SK-N-SH (cell line): ENCODE results near the gene FAIM2. TPM values are rescaled to one million over a fixed set of nuclear protein-coding genes. Genes with fewer than 3 reads are reported as not detected.

ENCODE experiments used
- CTCF ChIA-PET: fragments of 300-600, 350-600 bp; formaldehyde crosslinking; extraction: SDS; loops from one replicate; lab custom pipeline; 2021; lab: Yijun Ruan, JAX
- POLR2A ChIA-PET: fragments of 350-600 bp; sonication (Branson Sonifier 250); formaldehyde crosslinking; extraction: SDS; loops from one replicate; lab custom pipeline; 2020; ENCODE audit warnings: antibody characterized with exemption, inconsistent platforms; lab: Yijun Ruan, JAX
- DNase-seq: peaks from one replicate; pipeline ENCODE4 v3.0.0; 2012
- H2AFZ ChIP-seq: fragments of 200-600 bp; sonication (generic); 2 replicates; pipeline ENCODE4 v1.8.1; 2016; ENCODE audit warnings: antibody characterized with exemption, mild to moderate bottlenecking, low read depth
- H3F3A ChIP-seq: fragments of 200-600 bp; sonication (generic); replicated peaks from 2 replicates; pipeline ENCODE3; 2016; ENCODE audit warnings: antibody characterized with exemption, mild to moderate bottlenecking; ENCODE audit not compliant: insufficient read depth
- H3K27ac ChIP-seq, 2 experiments: fragments of 200-500 bp in 1 of 2; fragments of 200-600 bp in 1 of 2; sonication (Bioruptor generic) in 1 of 2; sonication (generic), shearing (Covaris generic) in 1 of 2; 2 replicates each; pipeline versions ENCODE4 v1.5.1 to v1.6.1; 2014 to 2016; ENCODE audit warnings: low read depth in 2 of 2, inconsistent platforms in 1 of 2, low read length in 1 of 2, mild to moderate bottlenecking in 1 of 2, mixed read lengths in 1 of 2
- H3K27me3 ChIP-seq: fragments of 200-600 bp; sonication (generic), shearing (Covaris generic); 2 replicates; pipeline ENCODE4 v1.6.1; 2016; ENCODE audit warnings: mixed run types; ENCODE audit not compliant: insufficient read depth
- H3K36me3 ChIP-seq, 2 experiments: fragments of 200-500 bp in 1 of 2; fragments of 200-600 bp in 1 of 2; sonication (Bioruptor generic) in 1 of 2; sonication (generic) in 1 of 2; replicated peaks in 1 of 2; 2 replicates each; pipeline versions ENCODE3 to v1.5.1; 2014 to 2016; ENCODE audit warnings: low read length in 1 of 2, mild to moderate bottlenecking in 1 of 2; ENCODE audit not compliant: insufficient read depth in 2 of 2, control insufficient read depth in 1 of 2
- H3K4me1 ChIP-seq, 2 experiments: fragments of 200-500 bp in 1 of 2; fragments of 200-600 bp in 1 of 2; sonication (Bioruptor generic) in 1 of 2; sonication (generic), shearing (Covaris generic) in 1 of 2; 2 replicates each; pipeline versions ENCODE4 v1.5.1 to v1.6.1; 2014 to 2016; ENCODE audit warnings: low read depth in 1 of 2, low read length in 1 of 2, mixed run types in 1 of 2; ENCODE audit not compliant: insufficient read depth in 2 of 2, control insufficient read depth in 1 of 2
- H3K4me2 ChIP-seq: fragments of 200-600 bp; sonication (generic), shearing (Covaris generic); 2 replicates; pipeline ENCODE4 v1.6.1; 2017; ENCODE audit warnings: mixed run types
- H3K4me3 ChIP-seq, 2 experiments: fragments of 200-500 bp in 1 of 2; fragments of 200-600 bp in 1 of 2; sonication (Bioruptor generic) in 1 of 2; sonication (generic), shearing (Covaris generic) in 1 of 2; 2 replicates each; pipeline versions ENCODE4 v1.5.1 to v1.8.1; 2014 to 2016; ENCODE audit warnings: low read depth in 2 of 2, inconsistent platforms in 1 of 2, low read length in 1 of 2, mild to moderate bottlenecking in 1 of 2, mixed read lengths in 1 of 2, moderate library complexity in 1 of 2
- H3K79me2 ChIP-seq: fragments of 200-600 bp; sonication (generic); 2 replicates; pipeline ENCODE4 v1.8.1; 2017; ENCODE audit warnings: mild to moderate bottlenecking; ENCODE audit not compliant: insufficient read depth
- H3K9ac ChIP-seq: fragments of 200-600 bp; sonication (generic); 2 replicates; pipeline ENCODE4 v1.6.1; 2017; ENCODE audit warnings: mixed run types
- H3K9me2 ChIP-seq: fragments of 200-600 bp; sonication (generic); 2 replicates; pipeline ENCODE4 v1.6.1; 2017; ENCODE audit warnings: mixed run types
- H3K9me3 ChIP-seq: fragments of 200-600 bp; sonication (generic); 2 replicates; pipeline ENCODE4 v1.6.1; 2017; ENCODE audit warnings: mixed run types, mild to moderate bottlenecking, moderate library complexity
- H4K20me1 ChIP-seq: fragments of 200-600 bp; sonication (generic); 2 replicates; pipeline ENCODE4 v1.6.1; 2017; ENCODE audit warnings: mild to moderate bottlenecking, mixed run types; ENCODE audit not compliant: insufficient read depth
- CHD2 ChIP-seq: fragments of 150-350 bp; IDR thresholded peaks from 2 replicates; pipeline ENCODE4 v1.6.1; 2018; ENCODE audit warnings: low read length; ENCODE audit not compliant: partially characterized antibody
- FOXM1 ChIP-seq: IDR thresholded peaks from 2 replicates; pipeline ENCODE4 v1.4.0; 2012; ENCODE audit warnings: low read depth, mild to moderate bottlenecking
- JUND ChIP-seq: IDR thresholded peaks from 2 replicates; pipeline ENCODE4 v1.4.0; 2012
- MXI1 ChIP-seq: IDR thresholded peaks from 2 replicates; pipeline ENCODE4 v1.6.1; 2012; ENCODE audit warnings: mild to moderate bottlenecking, low read depth, low read length, improper control_type of control experiment
- NFIC ChIP-seq: IDR thresholded peaks from 2 replicates; pipeline ENCODE4 v1.4.0; 2012; ENCODE audit warnings: borderline replicate concordance
- NRF1 ChIP-seq: IDR thresholded peaks from 2 replicates; pipeline ENCODE4 v1.6.1; 2012; ENCODE audit warnings: low read depth, mild to moderate bottlenecking, low read length
- RAD21 ChIP-seq: IDR thresholded peaks from 2 replicates; pipeline ENCODE4 v1.6.1; 2012; ENCODE audit warnings: mild to moderate bottlenecking, low read length
- SIN3A ChIP-seq: IDR thresholded peaks from 2 replicates; pipeline ENCODE4 v1.6.1; 2012; ENCODE audit warnings: low read depth, mild to moderate bottlenecking, low read length, moderate library complexity, borderline replicate concordance
- SMC3 ChIP-seq: IDR thresholded peaks from 2 replicates; pipeline ENCODE4 v1.6.1; 2012; ENCODE audit warnings: low read depth, low read length, improper control_type of control experiment
- TAF1 ChIP-seq: IDR thresholded peaks from 2 replicates; pipeline ENCODE4 v1.6.1; 2012; ENCODE audit warnings: low read depth, mild to moderate bottlenecking, low read length, moderate library complexity, borderline replicate concordance
- TCF12 ChIP-seq: IDR thresholded peaks from 2 replicates; pipeline ENCODE4 v1.4.0; 2012
- TEAD4 ChIP-seq: IDR thresholded peaks from 2 replicates; pipeline ENCODE4 v1.4.0; 2012; ENCODE audit warnings: mild to moderate bottlenecking, borderline replicate concordance; ENCODE audit not compliant: insufficient read depth
- WGBS: methylation state at CpG from one replicate; pipeline ENCODE4 v1.1.6; 2017; ENCODE audit warnings: low lambda C conversion rate; 5-methylcytosine and 5-hydroxymethylcytosine counted together
- polyA plus RNA-seq, 3 experiments: library from polyadenylated mRNA; depleted of rRNA; stranded (reverse); fragments of >200 nt; gene quantifications; 2 replicates each; pipeline ENCODE4 v1.2.3, GENCODE V29; 2012
- TF ChIP-seq, protein P1 (sequence below): IDR thresholded peaks from 2 replicates; pipeline ENCODE4 v1.6.1; 2012; ENCODE audit warnings: mild to moderate bottlenecking, low read depth, low read length, moderate library complexity
- TF ChIP-seq, protein P2 (sequence below): IDR thresholded peaks from 2 replicates; pipeline ENCODE4; 2012
- TF ChIP-seq, protein P3 (sequence below): fragments of 150-350 bp; IDR thresholded peaks from 2 replicates; pipeline ENCODE4 v1.6.1; 2017; ENCODE audit warnings: antibody characterized with exemption, low read length, low read depth, borderline replicate concordance
- TF ChIP-seq, protein P4 (sequence below): IDR thresholded peaks from 2 replicates; pipeline ENCODE4 v1.4.0; 2012; ENCODE audit warnings: low read depth

FAIM2 gene
- polyA plus RNA-seq, 1 of the 3 experiments (the other 2 are of a cell fraction): 11.3 TPM

DNA sequence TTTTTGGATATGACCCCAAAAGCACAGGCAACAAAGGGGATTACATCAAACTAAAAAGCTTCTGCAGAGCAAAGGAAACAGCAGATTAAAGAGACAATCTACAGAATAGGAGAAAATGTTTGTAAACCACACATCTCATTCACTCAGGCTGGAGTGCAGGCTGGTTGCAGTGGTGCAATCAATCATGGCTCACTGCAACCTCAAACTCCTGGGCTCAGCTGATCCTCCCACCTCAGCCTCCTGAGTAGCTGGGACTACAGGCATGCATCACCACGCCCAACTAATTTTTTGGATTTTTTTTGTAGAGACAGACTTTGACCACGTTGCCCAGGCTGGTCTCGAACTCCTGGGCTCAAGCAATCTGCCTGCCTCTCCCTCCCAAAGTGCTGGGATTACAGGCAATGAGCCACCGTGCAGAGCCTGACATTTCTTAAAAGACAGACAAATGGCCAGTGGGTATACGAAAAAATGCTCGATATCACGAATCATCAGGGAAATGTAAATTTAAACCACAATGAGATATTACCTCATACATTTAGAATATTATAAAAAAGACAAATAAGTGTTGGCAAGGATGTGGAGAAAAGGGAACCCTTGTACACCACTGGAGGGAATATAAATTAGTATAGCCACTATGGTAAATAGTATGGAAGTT, 85.3 kb downstream of the FAIM2 start:
- Histone ChIP-seq H3K4me3 (no peak overlapping the region), H3K9me3 (no peaks in the 10 kb centered on the region), H3K9ac (no peak overlapping the region)
- POLR2A ChIA-PET: interaction anchor here (0.7 kb wide), 1 partner anchor 24 kb away, joined by 4 read pairs; no protein-coding TSS in a partner anchor
- TF ChIP-seq, protein P1, sequence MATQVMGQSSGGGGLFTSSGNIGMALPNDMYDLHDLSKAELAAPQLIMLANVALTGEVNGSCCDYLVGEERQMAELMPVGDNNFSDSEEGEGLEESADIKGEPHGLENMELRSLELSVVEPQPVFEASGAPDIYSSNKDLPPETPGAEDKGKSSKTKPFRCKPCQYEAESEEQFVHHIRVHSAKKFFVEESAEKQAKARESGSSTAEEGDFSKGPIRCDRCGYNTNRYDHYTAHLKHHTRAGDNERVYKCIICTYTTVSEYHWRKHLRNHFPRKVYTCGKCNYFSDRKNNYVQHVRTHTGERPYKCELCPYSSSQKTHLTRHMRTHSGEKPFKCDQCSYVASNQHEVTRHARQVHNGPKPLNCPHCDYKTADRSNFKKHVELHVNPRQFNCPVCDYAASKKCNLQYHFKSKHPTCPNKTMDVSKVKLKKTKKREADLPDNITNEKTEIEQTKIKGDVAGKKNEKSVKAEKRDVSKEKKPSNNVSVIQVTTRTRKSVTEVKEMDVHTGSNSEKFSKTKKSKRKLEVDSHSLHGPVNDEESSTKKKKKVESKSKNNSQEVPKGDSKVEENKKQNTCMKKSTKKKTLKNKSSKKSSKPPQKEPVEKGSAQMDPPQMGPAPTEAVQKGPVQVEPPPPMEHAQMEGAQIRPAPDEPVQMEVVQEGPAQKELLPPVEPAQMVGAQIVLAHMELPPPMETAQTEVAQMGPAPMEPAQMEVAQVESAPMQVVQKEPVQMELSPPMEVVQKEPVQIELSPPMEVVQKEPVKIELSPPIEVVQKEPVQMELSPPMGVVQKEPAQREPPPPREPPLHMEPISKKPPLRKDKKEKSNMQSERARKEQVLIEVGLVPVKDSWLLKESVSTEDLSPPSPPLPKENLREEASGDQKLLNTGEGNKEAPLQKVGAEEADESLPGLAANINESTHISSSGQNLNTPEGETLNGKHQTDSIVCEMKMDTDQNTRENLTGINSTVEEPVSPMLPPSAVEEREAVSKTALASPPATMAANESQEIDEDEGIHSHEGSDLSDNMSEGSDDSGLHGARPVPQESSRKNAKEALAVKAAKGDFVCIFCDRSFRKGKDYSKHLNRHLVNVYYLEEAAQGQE: no peak
- TF ChIP-seq SIN3A (no peak), CHD2 (no peak), NRF1 (no peak), FOXM1 (no peak), TCF12 (no peak), TAF1 (no peak), JUND (no peak), SMC3 (no peak), RAD21 (no peak), TEAD4 (no peak), NFIC (no peak), MXI1 (no peak)
- TF ChIP-seq, protein P2, sequence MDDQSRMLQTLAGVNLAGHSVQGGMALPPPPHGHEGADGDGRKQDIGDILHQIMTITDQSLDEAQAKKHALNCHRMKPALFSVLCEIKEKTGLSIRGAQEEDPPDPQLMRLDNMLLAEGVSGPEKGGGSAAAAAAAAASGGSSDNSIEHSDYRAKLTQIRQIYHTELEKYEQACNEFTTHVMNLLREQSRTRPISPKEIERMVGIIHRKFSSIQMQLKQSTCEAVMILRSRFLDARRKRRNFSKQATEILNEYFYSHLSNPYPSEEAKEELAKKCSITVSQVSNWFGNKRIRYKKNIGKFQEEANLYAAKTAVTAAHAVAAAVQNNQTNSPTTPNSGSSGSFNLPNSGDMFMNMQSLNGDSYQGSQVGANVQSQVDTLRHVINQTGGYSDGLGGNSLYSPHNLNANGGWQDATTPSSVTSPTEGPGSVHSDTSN: no peak
- TF ChIP-seq, protein P3, sequence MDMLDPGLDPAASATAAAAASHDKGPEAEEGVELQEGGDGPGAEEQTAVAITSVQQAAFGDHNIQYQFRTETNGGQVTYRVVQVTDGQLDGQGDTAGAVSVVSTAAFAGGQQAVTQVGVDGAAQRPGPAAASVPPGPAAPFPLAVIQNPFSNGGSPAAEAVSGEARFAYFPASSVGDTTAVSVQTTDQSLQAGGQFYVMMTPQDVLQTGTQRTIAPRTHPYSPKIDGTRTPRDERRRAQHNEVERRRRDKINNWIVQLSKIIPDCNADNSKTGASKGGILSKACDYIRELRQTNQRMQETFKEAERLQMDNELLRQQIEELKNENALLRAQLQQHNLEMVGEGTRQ: no peak
- TF ChIP-seq, protein P4, sequence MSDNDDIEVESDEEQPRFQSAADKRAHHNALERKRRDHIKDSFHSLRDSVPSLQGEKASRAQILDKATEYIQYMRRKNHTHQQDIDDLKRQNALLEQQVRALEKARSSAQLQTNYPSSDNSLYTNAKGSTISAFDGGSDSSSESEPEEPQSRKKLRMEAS: no peak
- TF ChIP-seq, all 33 proteins: peak for 0
- 84% methylated on average over 7 of the region's 7 CpGs for WGBS
- no peak overlapping the region for H3K27ac ChIP-seq
- H4K20me1 ChIP-seq: peaks cover 67% of the 10 kb centered on the region
- H3K9me2 ChIP-seq: no peaks in the 10 kb centered on the region
- peaks cover 0 to 2% of the 10 kb centered on the region in 2 experiments; a peak in 1 of 4 replicates for H3K4me1 ChIP-seq
- peaks cover 0 to 43% of the 10 kb centered on the region in 2 experiments for H3K36me3 ChIP-seq
- no peak for DNase-seq
- H3F3A ChIP-seq: no peaks in the 10 kb centered on the region
- H3K27me3 ChIP-seq: no peaks in the 10 kb centered on the region
- peaks cover 56% of the 10 kb centered on the region for H3K79me2 ChIP-seq
- H3K4me2 ChIP-seq: no peak overlapping the region
- CTCF ChIA-PET: no interaction called here
- no peak overlapping the region for H2AFZ ChIP-seq

Other genes with a start within 250 kb of the FAIM2 start
- 10.2 and 13.1 TPM in 2 replicates for gene FMNL3, start 196.5 kb downstream of the FAIM2 start, polyA plus RNA-seq (2012; rRNA removed)
- gene TMBIM6, start 162.3 kb downstream of the FAIM2 start, polyA plus RNA-seq (2012; rRNA removed): 290 and 360 TPM in 2 replicates
- 8.7 and 8.9 TPM in 2 replicates for gene NCKAP5L, start 75.5 kb downstream of the FAIM2 start, polyA plus RNA-seq (2012; rRNA removed)
- gene BCDIN3D, start 60.8 kb downstream of the FAIM2 start, polyA plus RNA-seq (2012; rRNA removed): 2.3 and 3.8 TPM in 2 replicates
- not detected in 2 replicates for gene AQP2, start 46.8 kb upstream of the FAIM2 start, polyA plus RNA-seq (2012; rRNA removed)
- 0.08 and 0.10 TPM in 2 replicates for gene AQP5, start 58.0 kb upstream of the FAIM2 start, polyA plus RNA-seq (2012; rRNA removed)
- 0.10 and 0.21 TPM in 2 replicates for gene AQP6, start 69.0 kb upstream of the FAIM2 start, polyA plus RNA-seq (2012; rRNA removed)
- 21.5 and 23.4 TPM in 2 replicates for gene RACGAP1, start 121.6 kb upstream of the FAIM2 start, polyA plus RNA-seq (2012; rRNA removed)
- gene ASIC1, start 153.7 kb upstream of the FAIM2 start, polyA plus RNA-seq (2012; rRNA removed): 24.3 and 28.4 TPM in 2 replicates
- 58.5 and 77.2 TPM in 2 replicates for gene SMARCD1, start 181.4 kb upstream of the FAIM2 start, polyA plus RNA-seq (2012; rRNA removed)
- 0.07 and 0.26 TPM in 2 replicates for gene GPD1, start 200.1 kb upstream of the FAIM2 start, polyA plus RNA-seq (2012; rRNA removed)
- 204 and 218 TPM in 2 replicates for gene COX14, start 208.3 kb upstream of the FAIM2 start, polyA plus RNA-seq (2012; rRNA removed)